Endothelial cell of umbilical vein (primary cell): ENCODE measurements around the gene REM2. TPM values are rescaled to one million over a fixed set of nuclear protein-coding genes. Genes with fewer than 3 reads are reported as not detected.

Experiments
- BruUV-seq: library from RNA; stranded (reverse); fragments of 400-500 nt; replicated peaks from 2 replicates; lab custom pipeline; 2021; lab: Mats Ljungman, UMichigan
- CTCF ChIA-PET: fragments of 300-600, 350-600 bp; sonication (Branson Sonifier 250); formaldehyde crosslinking; loops from one replicate; lab custom pipeline; 2021; ENCODE audit warnings: antibody characterized with exemption, inconsistent platforms; lab: Charles Lee
- POLR2A ChIA-PET: fragments of 300-600, 350-600 bp; sonication (Branson Sonifier 250); formaldehyde crosslinking; loops from one replicate; lab custom pipeline; 2021; ENCODE audit warnings: antibody characterized with exemption, inconsistent platforms; lab: Charles Lee
- DNase-seq: peaks from one replicate; pipeline ENCODE4 v3.0.0-alpha.2; 2011; ENCODE audit warnings: low read depth, low spot score
- FAIRE-seq: peaks from 2 replicates; lab custom pipeline; 2011; peaks lifted over from hg19 to GRCh38; lab: Jason Lieb, UNC
- H2AFZ ChIP-seq: 2 replicates; pipeline ENCODE4 v1.6.0; 2012; ENCODE audit warnings: low read depth, low read length, control low read depth, inconsistent platforms
- H3K27ac ChIP-seq: 2 replicates; pipeline ENCODE4 v1.5.1; 2011; ENCODE audit warnings: low read depth, mild to moderate bottlenecking, control low read depth, low read length, moderate library complexity; ENCODE audit not compliant: insufficient read depth
- H3K27me3 ChIP-seq, 2 experiments: 2 replicates each; pipeline versions ENCODE4 v1.6.0 to v1.6.1; 2011; ENCODE audit warnings: low read length in 2 of 2, mixed read lengths in 1 of 2; ENCODE audit not compliant: control insufficient read depth in 2 of 2, insufficient read depth in 2 of 2
- H3K36me3 ChIP-seq, 2 experiments: 2 replicates in 1 of 2; 3 replicates in 1 of 2; pipeline ENCODE4 v1.5.1; 2011; ENCODE audit warnings: low read length in 2 of 2, mild to moderate bottlenecking in 1 of 2, moderate library complexity in 1 of 2; ENCODE audit not compliant: control insufficient read depth in 2 of 2, insufficient read depth in 2 of 2; ENCODE audit errors: extremely low read depth in 1 of 2
- H3K4me1 ChIP-seq: 3 replicates; pipeline ENCODE4 v1.5.1; 2011; ENCODE audit warnings: mild to moderate bottlenecking, low read length; ENCODE audit not compliant: control insufficient read depth, insufficient read depth; ENCODE audit errors: extremely low read depth
- H3K4me2 ChIP-seq: 2 replicates; pipeline ENCODE4 v1.6.1; 2011; ENCODE audit warnings: low read length, control low read depth, mixed read lengths; ENCODE audit not compliant: insufficient read depth
- H3K4me3 ChIP-seq, 3 experiments: fragments of 200-600 bp in 1 of 3; sonication (generic), shearing (Covaris generic) in 1 of 3; replicated peaks in 1 of 3; 2 replicates each; pipeline ENCODE4 v1.5.1; 2011 to 2016; ENCODE audit warnings: control low read depth in 3 of 3, low read length in 3 of 3, mild to moderate bottlenecking in 2 of 3, inconsistent platforms in 1 of 3, low read depth in 1 of 3, moderate library complexity in 1 of 3; ENCODE audit not compliant: insufficient read depth in 1 of 3
- H3K79me2 ChIP-seq: 2 replicates; pipeline ENCODE4 v1.6.0; 2012; ENCODE audit warnings: low read length, inconsistent platforms; ENCODE audit not compliant: control insufficient read depth, insufficient read depth
- H3K9ac ChIP-seq: replicated peaks from 2 replicates; pipeline ENCODE3; 2011; ENCODE audit warnings: low read length, control low read depth; ENCODE audit not compliant: insufficient read depth; ENCODE audit errors: extremely low read depth
- H3K9me1 ChIP-seq: replicated peaks from 3 replicates; pipeline ENCODE4 v1.6.0; 2011; ENCODE audit warnings: mild to moderate bottlenecking, low read length; ENCODE audit not compliant: control insufficient read depth, insufficient read depth; ENCODE audit errors: extremely low read depth
- H3K9me3 ChIP-seq: replicated peaks from 2 replicates; pipeline ENCODE4 v1.5.1; 2012; ENCODE audit warnings: low read length, inconsistent platforms; ENCODE audit not compliant: control insufficient read depth, insufficient read depth
- H4K20me1 ChIP-seq: replicated peaks from 2 replicates; pipeline ENCODE3; 2011; ENCODE audit warnings: mild to moderate bottlenecking, low read length; ENCODE audit not compliant: control insufficient read depth, insufficient read depth; ENCODE audit errors: extremely low read depth
- EZH2 ChIP-seq: IDR thresholded peaks from 2 replicates; pipeline ENCODE4 v1.6.1; 2012; ENCODE audit warnings: borderline replicate concordance, low read depth, mild to moderate bottlenecking, moderate library complexity, low read length, inconsistent platforms; ENCODE audit not compliant: severe bottlenecking
- FOS ChIP-seq: IDR thresholded peaks from 2 replicates; pipeline ENCODE4 v1.6.1; 2011; ENCODE audit warnings: mild to moderate bottlenecking, low read length, moderate library complexity, borderline replicate concordance; ENCODE audit not compliant: insufficient read depth
- GATA2 ChIP-seq: IDR thresholded peaks from 2 replicates; pipeline ENCODE4 v1.7.0; 2011; ENCODE audit warnings: low read depth, mild to moderate bottlenecking, moderate library complexity, mixed read lengths, low read length; ENCODE audit not compliant: insufficient read length, insufficient read depth
- JUN ChIP-seq: IDR thresholded peaks from 2 replicates; pipeline ENCODE4 v1.6.1; 2011; ENCODE audit warnings: borderline replicate concordance, low read depth; ENCODE audit not compliant: insufficient read length, insufficient read depth
- MYC ChIP-seq: IDR thresholded peaks from one replicate; pipeline ENCODE4 v1.6.1; 2011; ENCODE audit warnings: mild to moderate bottlenecking, low read depth, low read length
- POLR2A ChIP-seq: IDR thresholded peaks from 2 replicates; pipeline ENCODE4 v1.6.1; 2012; ENCODE audit warnings: low read depth, mild to moderate bottlenecking, control low read depth, low read length
- POLR2AphosphoS5 ChIP-seq: IDR thresholded peaks from 2 replicates; pipeline ENCODE4 v1.6.1; 2012; ENCODE audit warnings: low read depth, mild to moderate bottlenecking, control low read depth, low read length, moderate library complexity; ENCODE audit not compliant: insufficient read depth
- dilution Hi-C: fragments of 300-500 bp; cut with MboI; formaldehyde crosslinking; loops from one replicate; pipeline ENCODE4 v1.15.0; 2019; ENCODE audit warnings: low sequenced_read_pairs; ENCODE audit not compliant: extremely low pct_ligation_motif_present
- intact Hi-C: fragments of 100-400 bp; cut with micrococcal nuclease; formaldehyde crosslinking; loops from one replicate; pipeline ENCODE4 v1.10.0; 2022
- polyA plus RNA-seq, 4 experiments: library from polyadenylated mRNA; depleted of rRNA in 3 of 4; stranded (reverse) in 3 of 4; unstranded in 1 of 4; fragments of >200 nt; gene quantifications; 2 replicates each; pipeline versions ENCODE4 v1.2.1 to v1.2.3, GENCODE V29; 2011 to 2012; ENCODE audit warnings: missing spikeins in 1 of 4
- total RNA-seq: library from RNA; stranded (reverse); gene quantifications from 2 replicates; pipeline ENCODE4 v1.2.3, GENCODE V29; 2021
- TF ChIP-seq, protein P1 (sequence below): IDR thresholded peaks from 2 replicates; pipeline ENCODE4 v1.6.1; 2011; ENCODE audit not compliant: insufficient read depth, insufficient read length
- TF ChIP-seq, protein P2 (sequence below), 2 donors: IDR thresholded peaks; 1 replicate in 1 of 2; 2 replicates in 1 of 2; pipeline ENCODE4 v1.5.1; 2011; ENCODE audit warnings: low read length in 2 of 2, mild to moderate bottlenecking in 2 of 2, moderate library complexity in 2 of 2, control low read depth in 1 of 2, inconsistent platforms in 1 of 2, low read depth in 1 of 2; ENCODE audit not compliant: insufficient read depth in 1 of 2; ENCODE audit errors: extremely low read depth in 1 of 2

Gene REM2
- total and polyA plus RNA-seq, 2 donors (not counting 3 experiments of a cell fraction or from before 2014, with no cell fraction given) = 0.33 TPM; not detected in 1

DNA sequence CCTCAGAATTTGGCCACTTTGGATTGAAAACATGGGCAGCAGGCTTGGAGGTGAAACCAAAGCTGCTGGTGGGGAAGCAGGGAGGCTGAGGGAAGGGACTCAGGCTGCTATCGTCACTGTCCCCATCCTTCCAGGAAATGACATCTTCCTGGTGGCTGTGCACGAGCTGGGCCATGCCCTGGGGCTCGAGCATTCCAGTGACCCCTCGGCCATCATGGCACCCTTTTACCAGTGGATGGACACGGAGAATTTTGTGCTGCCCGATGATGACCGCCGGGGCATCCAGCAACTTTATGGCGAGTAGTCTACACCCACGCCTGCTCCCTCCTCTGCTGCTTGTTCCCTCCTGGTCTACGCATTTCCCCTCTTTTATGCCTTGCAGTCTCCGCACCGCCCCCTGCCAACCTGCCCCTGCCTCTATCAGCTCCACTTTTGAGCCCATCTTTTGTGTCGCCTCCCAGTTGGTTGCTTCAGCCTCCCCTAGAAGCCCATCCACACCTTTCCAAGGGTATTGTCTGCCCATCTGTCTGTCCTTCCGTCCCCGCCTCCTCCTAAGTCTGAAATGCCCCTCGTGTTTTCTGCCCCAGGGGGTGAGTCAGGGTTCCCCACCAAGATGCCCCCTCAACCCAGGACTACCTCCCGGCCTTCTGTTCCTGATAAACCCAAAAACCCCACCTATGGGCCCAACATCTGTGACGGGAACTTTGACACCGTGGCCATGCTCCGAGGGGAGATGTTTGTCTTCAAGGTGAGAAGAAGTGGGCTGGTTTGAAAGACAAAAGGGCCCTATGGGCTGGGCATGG, 39.7 kb upstream of the REM2 start:
- H3K4me1 ChIP-seq = peaks cover 47% of the 10 kb centered on the region
- no TSS peak for BruUV-seq
- no peaks in the 10 kb centered on the region for H4K20me1 ChIP-seq
- intact Hi-C loops (no loop called here), dilution Hi-C loops (no loop called here)
- H3K79me2 ChIP-seq = peaks cover 79% of the 10 kb centered on the region
- H3K27ac ChIP-seq = peak overlapping the region; percentile 13
- peaks cover 38 to 61% of the 10 kb centered on the region in 2 experiments for H3K36me3 ChIP-seq
- no peak overlapping the region for H3K4me2 ChIP-seq
- ChIA-PET POLR2A (no interaction called here), CTCF (interaction anchor here (0.6 to 1.2 kb wide), 6 partner anchors 9 to 273 kb away, joined by 3 to 4 read pairs (median 3); no protein-coding TSS in a partner anchor)
- no peak overlapping the region for H3K9ac ChIP-seq
- H3K4me3 ChIP-seq = no peak overlapping the region
- H2AFZ ChIP-seq = no peak overlapping the region
- TF ChIP-seq FOS (no peak), POLR2A (peak; percentile 41)
- no peak for DNase-seq
- FAIRE-seq = no peak
- H3K27me3 ChIP-seq = no peaks in the 10 kb centered on the region
- no peaks in the 10 kb centered on the region for H3K9me3 ChIP-seq
- H3K9me1 ChIP-seq = no peaks in the 10 kb centered on the region

DNA sequence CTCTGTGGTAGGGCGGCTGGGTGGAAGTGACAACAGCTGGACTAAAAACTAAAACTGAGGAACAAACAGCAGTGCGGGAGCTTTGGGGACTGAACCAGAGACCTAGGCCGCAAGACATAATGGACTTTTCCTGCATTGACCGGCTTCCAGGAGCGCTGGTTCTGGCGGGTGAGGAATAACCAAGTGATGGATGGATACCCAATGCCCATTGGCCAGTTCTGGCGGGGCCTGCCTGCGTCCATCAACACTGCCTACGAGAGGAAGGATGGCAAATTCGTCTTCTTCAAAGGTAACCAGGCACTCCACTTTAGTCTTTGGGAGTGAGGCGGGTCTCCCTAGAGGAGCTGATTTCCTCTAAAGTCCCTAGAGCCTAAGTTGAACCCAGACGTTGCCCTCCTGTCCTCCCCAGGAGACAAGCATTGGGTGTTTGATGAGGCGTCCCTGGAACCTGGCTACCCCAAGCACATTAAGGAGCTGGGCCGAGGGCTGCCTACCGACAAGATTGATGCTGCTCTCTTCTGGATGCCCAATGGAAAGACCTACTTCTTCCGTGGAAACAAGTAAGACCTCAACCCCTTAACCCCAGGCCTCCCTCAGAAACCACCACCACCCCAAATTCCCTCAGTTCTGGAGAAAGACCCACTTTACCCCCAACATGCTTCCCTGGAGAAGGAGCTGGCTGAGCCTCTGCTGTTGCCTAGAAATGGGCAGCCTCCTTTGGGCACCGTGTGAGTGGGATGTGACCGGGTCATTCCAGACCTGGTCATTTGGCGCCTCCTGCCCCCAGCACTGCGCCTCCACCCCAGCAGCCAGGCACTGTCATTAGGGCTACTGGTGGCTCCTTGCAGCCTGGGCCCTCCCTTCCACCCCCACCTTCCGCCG, 38.6 kb upstream of the REM2 start:
- FAIRE-seq (no peak), DNase-seq (no peak)
- Histone ChIP-seq H3K4me1 (peaks cover 47% of the 10 kb centered on the region), H3K4me3 (no peak overlapping the region), H4K20me1 (no peaks in the 10 kb centered on the region), H3K36me3 (peaks cover 38 to 60% of the 10 kb centered on the region in 2 experiments), H3K27ac (no peak overlapping the region), H3K9ac (no peak overlapping the region), H3K27me3 (no peaks in the 10 kb centered on the region), H2AFZ (no peak overlapping the region), H3K79me2 (peaks cover 67% of the 10 kb centered on the region), H3K9me1 (no peaks in the 10 kb centered on the region), H3K4me2 (no peak overlapping the region), H3K9me3 (no peaks in the 10 kb centered on the region)
- no peak for TF ChIP-seq MYC
- TF ChIP-seq POLR2A = no peak
- TF ChIP-seq EZH2 = no peak
- TF ChIP-seq JUN = no peak
- TF ChIP-seq POLR2AphosphoS5 = no peak
- TF ChIP-seq, protein P1, sequence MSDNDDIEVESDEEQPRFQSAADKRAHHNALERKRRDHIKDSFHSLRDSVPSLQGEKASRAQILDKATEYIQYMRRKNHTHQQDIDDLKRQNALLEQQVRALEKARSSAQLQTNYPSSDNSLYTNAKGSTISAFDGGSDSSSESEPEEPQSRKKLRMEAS = no peak
- no peak for TF ChIP-seq FOS
- TF ChIP-seq, protein P2, sequence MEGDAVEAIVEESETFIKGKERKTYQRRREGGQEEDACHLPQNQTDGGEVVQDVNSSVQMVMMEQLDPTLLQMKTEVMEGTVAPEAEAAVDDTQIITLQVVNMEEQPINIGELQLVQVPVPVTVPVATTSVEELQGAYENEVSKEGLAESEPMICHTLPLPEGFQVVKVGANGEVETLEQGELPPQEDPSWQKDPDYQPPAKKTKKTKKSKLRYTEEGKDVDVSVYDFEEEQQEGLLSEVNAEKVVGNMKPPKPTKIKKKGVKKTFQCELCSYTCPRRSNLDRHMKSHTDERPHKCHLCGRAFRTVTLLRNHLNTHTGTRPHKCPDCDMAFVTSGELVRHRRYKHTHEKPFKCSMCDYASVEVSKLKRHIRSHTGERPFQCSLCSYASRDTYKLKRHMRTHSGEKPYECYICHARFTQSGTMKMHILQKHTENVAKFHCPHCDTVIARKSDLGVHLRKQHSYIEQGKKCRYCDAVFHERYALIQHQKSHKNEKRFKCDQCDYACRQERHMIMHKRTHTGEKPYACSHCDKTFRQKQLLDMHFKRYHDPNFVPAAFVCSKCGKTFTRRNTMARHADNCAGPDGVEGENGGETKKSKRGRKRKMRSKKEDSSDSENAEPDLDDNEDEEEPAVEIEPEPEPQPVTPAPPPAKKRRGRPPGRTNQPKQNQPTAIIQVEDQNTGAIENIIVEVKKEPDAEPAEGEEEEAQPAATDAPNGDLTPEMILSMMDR (IDR thresholded peaks at IDR 0.05; ENCODE audit: extremely low read depth in 1 of 2, insufficient read depth in 1 of 2, low read depth in 1 of 2, low read length in 2 of 2) = no peak
- TF ChIP-seq GATA2 = no peak
- POLR2A ChIA-PET = no interaction called here
- no TSS peak for BruUV-seq
- intact Hi-C loops = no loop called here
- CTCF ChIA-PET = interaction anchor here (0.8 to 1.2 kb wide), 2 partner anchors 191 to 274 kb away, joined by 3 to 5 read pairs; no protein-coding TSS in a partner anchor
- dilution Hi-C loops = no loop called here
